GM23248 (cell line): ENCODE measurements around the gene IL2RA.

Experiments
- EZH2 ChIP-seq: fragments of 200-600 bp; sonication (generic); IDR thresholded peaks from 2 replicates; pipeline ENCODE4 v1.6.1; 2018; ENCODE audit warnings: antibody characterized with exemption, mild to moderate bottlenecking; ENCODE audit not compliant: insufficient read depth, poor library complexity, severe bottlenecking
- EZH2phosphoT487 ChIP-seq: fragments of 200-600 bp; sonication (generic); IDR thresholded peaks from 2 replicates; pipeline ENCODE4 v1.6.1; 2018; ENCODE audit warnings: antibody characterized with exemption, moderate library complexity, mild to moderate bottlenecking, low read depth; ENCODE audit not compliant: insufficient read depth

- TF ChIP-seq EZH2phosphoT487: no peak
- no peak for TF ChIP-seq EZH2
Measured at GRCh38 chr10:6012121-6012905, 49.9 kb downstream of the IL2RA start.
